Gastrocnemius medialis (tissue), 4 donors: Measurements from ENCODE around the gene MCCC2. TPM values are rescaled to one million over a fixed set of nuclear protein-coding genes. Genes with fewer than 3 reads are reported as not detected.

Source experiments
- ATAC-seq, 2 donors: fragments of 150-250 bp; one replicate each; pipeline ENCODE4 v1.9.1; 2016
- DNase-seq, 2 donors: peaks; one replicate each; pipeline ENCODE4 v3.0.0-alpha.2; 2019
- H3K27ac ChIP-seq, 4 donors: fragments of 200-600 bp; sonication (generic); 1 replicate in 1 of 4; 2 replicates in 3 of 4; pipeline ENCODE4 v1.5.1; 2016 to 2018; ENCODE audit warnings: mild to moderate bottlenecking in 2 of 4, moderate library complexity in 1 of 4
- H3K27me3 ChIP-seq, 3 donors: fragments of 200-600 bp; sonication (generic) in 2 of 3; 1 replicate in 1 of 3; 2 replicates in 2 of 3; pipeline versions ENCODE4 v1.5.1 to v1.6.0; 2016 to 2019; ENCODE audit warnings: mild to moderate bottlenecking in 1 of 3, moderate library complexity in 1 of 3
- H3K36me3 ChIP-seq, 2 donors: fragments of 200-600 bp; sonication (generic) in 1 of 2; one replicate each; pipeline ENCODE4 v1.5.1; 2017 to 2018
- H3K4me1 ChIP-seq, 2 donors: fragments of 200-600 bp; sonication (generic) in 1 of 2; one replicate each; pipeline ENCODE4 v1.5.1; 2016 to 2017; ENCODE audit warnings: mild to moderate bottlenecking in 2 of 2
- H3K4me3 ChIP-seq, 4 donors: fragments of 200-600 bp; sonication (generic) in 3 of 4; 1 replicate in 1 of 4; 2 replicates in 3 of 4; pipeline ENCODE4 v1.5.1; 2016 to 2019; ENCODE audit warnings: mild to moderate bottlenecking in 2 of 4
- H3K9me3 ChIP-seq, 3 donors: fragments of 200-600 bp; sonication (generic) in 2 of 3; 1 replicate in 1 of 3; 2 replicates in 2 of 3; pipeline ENCODE4 v1.5.1; 2016 to 2019
- CTCF ChIP-seq, 5 experiments: fragments of 450-650 bp in 3 of 5; fragments of 200-600 bp in 2 of 5; sonication (generic) in 2 of 5; IDR thresholded peaks in 4 of 5; conservative IDR thresholded peaks in 1 of 5; 1 replicate in 4 of 5; 2 replicates in 1 of 5; pipeline ENCODE4 v1.5.1; 2016 to 2019; ENCODE audit warnings: antibody characterized with exemption in 5 of 5, mild to moderate bottlenecking in 3 of 5, moderate library complexity in 3 of 5
- POLR2A ChIP-seq, 2 donors: fragments of 450-650 bp; IDR thresholded peaks; one replicate each; pipeline ENCODE4 v1.6.1; 2017; ENCODE audit warnings: antibody characterized with exemption in 2 of 2, mild to moderate bottlenecking in 2 of 2, moderate library complexity in 2 of 2
- in situ Hi-C, 4 donors: fragments of 200-750 bp; cut with MboI; loops; one replicate each; pipeline versions ENCODE4 v1.15.0 to v1.8.0; 2017; ENCODE audit warnings: low sequenced_read_pairs in 4 of 4
- intact Hi-C: fragments of 100-400 bp; cut with DNase I; formaldehyde crosslinking; loops from one replicate; pipeline ENCODE4 v1.15.1; 2023; ENCODE audit warnings: low total_unique reads
- total RNA-seq, 4 donors: library from RNA; depleted of rRNA; stranded (reverse); fragments of >200 nt; gene quantifications; one replicate each; pipeline versions ENCODE4 v1.1.0 to v1.2.3, GENCODE V29; 2016

The MCCC2 gene
- total RNA-seq, 4 donors from 2014 or later = 41.4 to 51.4 (median 46.9) TPM

DNA sequence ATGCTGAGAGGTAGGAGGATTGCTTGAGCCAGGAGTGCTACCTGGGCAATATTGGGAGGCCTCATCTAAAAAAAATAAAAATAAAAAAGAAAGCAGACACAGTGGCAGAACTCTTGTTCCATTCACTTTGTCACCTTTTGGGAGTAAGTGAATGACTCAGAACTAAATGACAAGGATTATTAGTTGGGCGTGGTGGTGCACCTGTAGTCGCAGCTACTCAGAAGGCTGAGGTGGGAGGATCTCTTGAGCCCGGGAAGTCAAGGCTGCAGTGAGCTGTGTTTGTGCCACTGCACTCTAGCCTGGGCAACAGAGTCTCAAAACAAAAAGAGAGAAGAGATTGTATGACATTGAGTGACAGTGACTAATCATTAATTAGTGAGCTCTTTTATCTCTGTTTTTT, 34.1 kb downstream of the MCCC2 start:
- TF ChIP-seq CTCF (IDR thresholded peaks at IDR 0.05 in 4 of 5, conservative IDR thresholded peaks at IDR 0.05 in 1 of 5) (no peak), POLR2A (IDR thresholded peaks at IDR 0.05) (no peak)
- Histone ChIP-seq H3K36me3 (no peaks in the 10 kb centered on the region), H3K27me3 (no peaks in the 10 kb centered on the region), H3K4me1 (no peaks in the 10 kb centered on the region), H3K9me3 (no peaks in the 10 kb centered on the region), H3K27ac (no peak overlapping the region), H3K4me3 (no peak overlapping the region)
- ATAC-seq (no peak), DNase-seq (no peak)
- intact Hi-C loops (no loop called here), in situ Hi-C loops (no loop called here)

- Histone ChIP-seq H3K9me3 (no peaks in the 10 kb centered on the region), H3K4me1 (no peaks in the 10 kb centered on the region), H3K4me3 (no peak overlapping the region), H3K36me3 (no peaks in the 10 kb centered on the region), H3K27me3 (no peaks in the 10 kb centered on the region), H3K27ac (no peak overlapping the region)
- no peak for TF ChIP-seq CTCF (IDR thresholded peaks at IDR 0.05 in 4 of 5, conservative IDR thresholded peaks at IDR 0.05 in 1 of 5)
- TF ChIP-seq POLR2A (IDR thresholded peaks at IDR 0.05) = no peak
- no peak for DNase-seq
- intact Hi-C loops = no loop called here
- in situ Hi-C loops = no loop called here
- no peak for ATAC-seq
These were observed 34.6 kb downstream of the MCCC2 start for GRCh38 chr5:71621741-71622140.

GRCh38 chr5:71623221-71623794, 36.2 kb downstream of the MCCC2 start:
- Histone ChIP-seq H3K27me3 (no peaks in the 10 kb centered on the region), H3K36me3 (no peaks in the 10 kb centered on the region), H3K9me3 (no peaks in the 10 kb centered on the region), H3K4me3 (no peak overlapping the region), H3K27ac (no peak overlapping the region), H3K4me1 (no peaks in the 10 kb centered on the region)
- TF ChIP-seq CTCF (IDR thresholded peaks at IDR 0.05 in 4 of 5, conservative IDR thresholded peaks at IDR 0.05 in 1 of 5) = no peak
- ATAC-seq = no peak
- intact Hi-C loops = no loop called here
- DNase-seq = no peak
- in situ Hi-C loops = no loop called here

GRCh38 chr5:71629950-71630349, 42.8 kb downstream of the MCCC2 start:
- no peak for ATAC-seq
- TF ChIP-seq CTCF (IDR thresholded peaks at IDR 0.05 in 4 of 5, conservative IDR thresholded peaks at IDR 0.05 in 1 of 5) (no peak), POLR2A (IDR thresholded peaks at IDR 0.05) (no peak)
- H3K9me3 ChIP-seq = no peaks in the 10 kb centered on the region
- H3K27ac ChIP-seq = no peak overlapping the region
- H3K36me3 ChIP-seq = peaks cover 0 to 10% of the 10 kb centered on the region in 2 donors
- DNase-seq = no peak
- no peaks in the 10 kb centered on the region for H3K27me3 ChIP-seq
- in situ Hi-C loops = no loop called here
- no peak overlapping the region for H3K4me3 ChIP-seq
- intact Hi-C loops = no loop called here
- no peaks in the 10 kb centered on the region for H3K4me1 ChIP-seq

DNA sequence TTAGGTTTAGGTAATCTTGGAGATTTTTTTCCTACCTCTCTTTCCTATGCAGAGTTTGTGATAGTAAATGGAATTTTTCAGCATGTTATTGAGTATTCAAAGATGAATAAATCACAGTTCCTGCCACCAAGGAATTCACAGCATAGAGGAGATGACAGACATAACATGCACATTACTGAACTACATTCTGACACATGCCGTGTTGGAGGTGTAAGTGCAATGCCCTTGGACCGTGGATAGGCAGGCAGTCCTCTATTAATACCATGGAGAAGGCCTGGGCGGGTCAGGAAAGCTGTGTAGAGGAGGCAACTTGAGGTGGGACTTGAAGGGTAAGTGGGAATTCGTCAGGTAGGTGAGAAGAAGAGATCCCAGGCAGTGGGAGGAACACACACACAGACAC, 43.9 kb downstream of the MCCC2 start:
- in situ Hi-C loops = no loop called here
- intact Hi-C loops = no loop called here
- no peak for ATAC-seq

More for the DNA sequence above, 43.9 kb downstream of the MCCC2 start:
- no peaks in the 10 kb centered on the region for H3K4me1 ChIP-seq
- no peaks in the 10 kb centered on the region for H3K27me3 ChIP-seq
- H3K36me3 ChIP-seq = peaks cover 0 to 17% of the 10 kb centered on the region in 2 donors
- no peak for DNase-seq
- H3K4me3 ChIP-seq = no peak overlapping the region
- H3K27ac ChIP-seq = no peak overlapping the region
- no peak for TF ChIP-seq CTCF (IDR thresholded peaks at IDR 0.05 in 4 of 5, conservative IDR thresholded peaks at IDR 0.05 in 1 of 5)
- TF ChIP-seq POLR2A (IDR thresholded peaks at IDR 0.05) = no peak
- H3K9me3 ChIP-seq = no peaks in the 10 kb centered on the region
